HG03064 (cell line): ENCODE data around the gene PLCE1.
"Not testable (repeated sequence)": the region's sequence is repeated elsewhere in the genome, so short reads cannot be mapped to it uniquely, and the experiment has no call there.

Source experiments
- ATAC-seq: cut with Tn5 transposase; IDR thresholded peaks from one replicate; pipeline ENCODE4 v1.9.1; 2021; ENCODE audit warnings: low read depth; ENCODE audit not compliant: unreplicated experiment

The PLCE1 gene

DNA sequence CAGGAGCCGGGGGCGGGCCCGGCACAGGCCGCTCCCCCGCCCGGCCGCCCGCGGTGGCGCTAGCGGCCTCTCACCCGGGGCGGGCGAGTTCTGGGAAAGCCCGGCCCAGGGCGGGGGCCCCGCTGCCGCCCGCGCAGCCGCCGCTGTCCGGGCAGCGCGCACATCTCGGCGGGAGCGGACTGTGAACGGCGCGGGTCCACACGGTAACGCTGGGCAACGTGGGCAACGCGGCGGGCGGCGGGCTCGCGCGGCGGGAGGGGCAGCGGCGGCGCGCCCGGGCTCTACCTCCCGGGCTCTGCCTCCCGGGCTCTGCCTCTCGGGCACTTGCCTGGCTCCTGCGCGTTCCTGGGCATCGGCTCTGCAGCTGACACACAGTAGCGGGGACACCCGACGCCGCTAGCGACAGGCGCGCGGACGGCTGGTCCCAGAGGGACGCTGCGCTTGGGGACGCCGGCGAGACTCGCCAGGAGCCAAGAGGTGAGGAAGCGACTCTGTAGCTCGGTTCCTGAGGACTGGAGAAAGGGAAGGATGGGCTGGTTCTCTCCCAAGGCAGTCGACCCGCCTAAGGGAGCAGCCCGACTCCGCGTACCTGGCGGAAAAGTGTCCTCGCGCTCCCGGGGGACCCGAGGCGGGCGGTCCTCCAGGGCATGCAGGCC lies at the start of gene PLCE1:
PLCE1 (plus strand) TSS at position 150 of the 656 bp plus-strand sequence. CDS start 37,116 bp downstream, outside the sequence.
- ATAC-seq: no peak

DNA sequence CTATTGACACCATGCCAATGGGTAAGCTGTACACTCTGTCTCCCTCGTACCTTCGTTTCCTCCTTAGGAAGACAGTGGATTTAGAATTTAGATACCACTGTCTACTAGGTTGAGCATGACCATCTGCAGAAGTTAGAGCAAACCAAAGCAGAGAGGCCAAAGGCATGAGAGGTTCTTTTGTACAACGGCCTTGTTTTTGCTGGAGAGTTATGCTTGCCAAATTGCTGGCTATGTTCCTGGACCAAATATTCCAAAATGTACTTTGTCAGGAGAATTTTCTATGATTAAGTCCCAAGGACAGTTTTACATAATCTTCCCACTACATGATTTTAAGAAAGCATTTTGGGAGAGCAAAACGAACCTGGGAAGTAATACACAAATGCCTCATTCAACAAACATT lies 47.9 kb upstream of the PLCE1 start:
- ATAC-seq: no peak

DNA sequence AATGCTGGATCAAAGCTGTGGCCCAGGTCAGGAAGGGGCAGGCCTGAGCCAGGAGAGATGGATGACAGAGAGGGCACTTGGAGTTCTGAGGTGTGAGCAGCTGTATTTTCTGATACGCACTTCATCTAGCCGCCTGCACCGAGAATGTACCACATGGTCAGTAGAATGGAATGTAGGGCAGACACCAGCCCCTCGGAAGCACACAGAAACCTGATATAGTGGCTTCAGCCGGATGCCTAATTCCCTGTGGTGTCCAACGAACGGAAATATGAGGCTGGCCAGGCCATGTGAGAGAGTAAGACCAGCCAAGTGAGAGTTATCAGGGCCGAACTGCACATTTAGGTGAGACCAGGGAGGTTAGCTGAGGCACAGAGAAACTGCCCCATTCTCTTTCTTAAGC lies 46.7 kb upstream of the PLCE1 start:
- no peak for ATAC-seq

DNA sequence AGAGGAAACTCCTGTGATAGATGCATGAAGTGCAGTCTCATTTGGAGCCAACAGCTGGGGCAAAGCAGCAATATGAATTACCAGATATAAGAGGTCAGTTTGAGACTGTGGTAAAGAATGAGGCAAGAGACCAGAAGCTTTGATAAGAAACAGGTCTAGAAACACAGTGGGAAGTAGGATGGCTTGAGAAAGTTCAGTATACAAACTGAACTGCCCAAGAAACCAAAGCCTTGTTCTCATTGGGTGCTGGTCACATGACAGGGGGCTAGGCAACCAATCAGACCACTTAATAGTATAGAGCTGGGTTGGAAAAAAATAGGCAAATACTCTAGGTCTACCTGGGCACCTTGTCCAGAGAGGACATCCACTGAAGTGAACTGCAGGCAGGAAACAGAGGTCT lies 46.2 kb upstream of the PLCE1 start:
- no peak for ATAC-seq

- ATAC-seq: no peak
Measured at GRCh38 chr10:93951905-93952304, 41.8 kb upstream of the PLCE1 start.

DNA sequence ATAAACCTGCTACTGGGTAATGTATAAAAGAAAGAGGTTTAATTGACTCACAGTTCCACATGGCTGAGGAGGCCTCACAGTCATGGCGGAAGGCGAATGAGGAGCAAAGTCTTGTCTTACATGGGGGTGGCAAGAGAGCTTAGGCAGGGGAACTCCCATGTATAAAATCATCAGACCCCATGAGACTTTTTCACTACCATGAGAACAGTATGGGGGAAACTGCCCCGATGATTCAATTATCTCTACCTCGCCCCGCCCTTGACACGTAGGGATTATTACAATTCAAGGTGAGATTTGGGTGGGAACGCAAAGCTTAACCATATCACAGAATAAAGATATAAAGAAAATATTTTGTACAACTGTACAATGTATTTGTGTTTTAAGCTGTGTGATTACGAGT lies 39.4 kb upstream of the PLCE1 start:
- ATAC-seq: no peak

DNA sequence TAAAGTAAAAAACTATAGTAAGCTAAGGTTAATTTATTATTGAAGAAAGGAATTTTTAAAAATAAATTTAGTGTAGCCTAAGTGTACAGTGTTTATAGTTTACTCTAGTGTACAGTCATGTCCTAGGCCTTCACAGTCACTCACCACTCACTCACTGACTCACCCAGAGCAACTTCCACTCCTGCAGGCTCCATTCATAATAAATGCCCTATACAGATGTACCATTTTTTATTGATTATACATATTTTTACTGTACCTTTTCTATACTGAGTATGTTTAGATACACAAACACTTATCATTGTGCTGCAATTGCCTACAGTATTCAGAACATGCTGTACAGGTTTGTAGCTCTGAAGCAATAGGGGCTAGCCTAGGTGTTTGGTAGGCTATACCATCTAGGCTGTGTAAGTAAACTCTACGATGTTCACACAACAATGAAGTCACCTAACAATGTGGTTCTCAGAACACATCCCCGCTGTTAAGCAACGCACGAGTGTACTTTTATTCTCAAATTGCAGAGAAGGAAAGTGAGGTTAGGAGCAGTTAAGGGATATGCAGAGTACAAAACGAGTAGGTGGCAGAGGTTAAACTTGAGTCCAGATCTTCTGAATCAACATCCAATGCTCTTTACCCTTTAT lies 38.9 kb upstream of the PLCE1 start:
- ATAC-seq: no peak

GRCh38 chr10:93958834-93959233 lies 34.9 kb upstream of the PLCE1 start:
- no peak for ATAC-seq

- ATAC-seq: not testable (repeated sequence)
Measured at GRCh38 chr10:93960988-93961387, 32.7 kb upstream of the PLCE1 start.

DNA sequence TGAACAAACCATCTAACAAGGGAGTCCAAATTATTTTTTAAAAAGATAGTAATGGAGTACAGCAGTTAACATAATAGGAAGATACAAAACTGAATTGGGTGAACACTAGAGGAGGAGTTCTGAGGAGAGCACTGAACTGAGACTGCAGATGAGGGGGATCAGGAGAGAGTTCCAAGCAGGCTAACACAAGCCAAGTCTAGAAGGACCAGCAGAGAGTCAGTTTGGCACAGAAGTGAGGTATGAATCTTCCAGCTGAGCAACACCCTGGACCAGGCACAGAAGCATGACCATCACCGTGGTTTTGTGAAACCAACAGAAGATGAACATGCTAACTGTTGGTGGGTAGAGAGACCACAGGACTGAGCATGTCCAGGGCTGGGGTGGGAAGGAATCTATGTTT lies 30.8 kb upstream of the PLCE1 start:
- no peak for ATAC-seq

DNA sequence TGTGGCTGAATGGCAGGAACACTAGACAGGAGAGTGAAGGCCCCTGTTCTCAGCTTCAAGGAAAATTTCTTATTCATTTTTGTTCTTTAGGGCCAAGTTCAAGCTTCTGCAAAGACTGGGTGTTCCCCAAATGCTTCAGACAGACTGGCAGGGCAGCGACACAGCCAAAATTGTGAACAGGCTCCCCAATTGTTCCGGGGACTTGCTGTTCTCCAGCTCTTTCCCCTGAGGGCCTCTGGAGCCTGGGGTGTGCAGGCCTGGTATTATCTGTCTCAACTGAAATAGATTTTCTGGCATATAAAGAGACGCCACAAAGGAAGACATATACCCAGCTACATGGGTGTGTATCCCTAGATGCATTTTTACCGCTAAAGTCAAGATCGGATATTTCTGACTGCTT lies 30.3 kb upstream of the PLCE1 start:
- no peak for ATAC-seq

GRCh38 chr10:93965911-93966310 lies 27.8 kb upstream of the PLCE1 start:
- no peak for ATAC-seq

- no peak for ATAC-seq
Measured at GRCh38 chr10:93967756-93968155, 26.0 kb upstream of the PLCE1 start.

- no peak for ATAC-seq
Measured at GRCh38 chr10:93968540-93968945, 25.2 kb upstream of the PLCE1 start.

- not testable (repeated sequence) for ATAC-seq
Measured at GRCh38 chr10:93970433-93971010, 23.2 kb upstream of the PLCE1 start.

DNA sequence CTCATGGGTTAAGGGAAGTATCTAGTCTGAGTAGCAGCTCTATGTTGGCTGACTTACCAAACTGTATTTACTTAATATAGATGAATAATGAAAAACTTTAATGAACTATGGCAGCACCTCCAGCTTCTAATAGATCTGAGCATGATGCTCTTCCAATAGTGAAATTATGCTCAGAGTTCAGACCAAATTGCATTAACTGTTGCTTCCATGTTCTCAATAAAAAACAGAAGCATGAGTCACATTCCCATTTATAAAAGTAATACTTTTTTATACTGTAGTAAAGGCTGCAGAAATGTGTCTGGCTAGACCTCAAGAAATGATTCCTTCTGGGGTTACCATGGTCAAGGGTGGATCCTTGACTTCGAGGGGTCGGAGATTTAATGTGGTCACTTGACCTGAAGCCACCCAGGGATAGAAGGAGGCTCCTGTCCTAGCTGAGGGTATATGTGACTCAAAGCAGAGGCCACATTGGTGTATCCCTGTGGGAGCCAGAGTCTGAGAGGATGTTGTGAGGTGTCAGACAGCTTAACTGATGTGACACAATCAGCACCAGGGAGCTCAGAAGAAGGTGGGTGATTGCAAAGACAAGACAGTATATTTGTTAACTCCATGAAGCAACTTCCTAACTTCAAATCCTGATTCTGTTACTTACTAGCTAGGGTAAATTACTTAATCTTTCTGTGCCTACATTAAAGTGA lies 19.8 kb upstream of the PLCE1 start:
- no peak for ATAC-seq

GRCh38 chr10:93977442-93977841 lies 16.3 kb upstream of the PLCE1 start:
- ATAC-seq: no peak

DNA sequence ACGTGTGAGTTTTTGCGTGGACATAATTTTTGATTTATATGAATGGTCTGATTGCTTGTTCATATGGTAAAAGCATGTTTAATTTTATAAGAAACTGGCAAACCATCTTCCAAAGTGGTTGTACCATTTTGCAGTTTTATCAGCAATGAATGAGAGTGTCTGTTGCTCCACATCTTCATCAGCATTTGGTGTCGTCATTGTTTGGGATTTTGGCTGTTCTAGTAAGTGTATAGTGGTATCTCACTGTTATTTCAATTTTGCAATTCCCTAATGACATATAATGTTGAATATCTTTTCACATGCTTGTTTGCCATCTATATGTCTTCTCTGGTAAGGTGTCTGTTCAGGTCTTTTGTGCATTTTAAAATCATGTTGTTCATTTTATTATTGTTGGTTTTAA lies 13.2 kb upstream of the PLCE1 start:
- ATAC-seq: no peak

GRCh38 chr10:93991114-93991513 lies 2.6 kb upstream of the PLCE1 start:
- no peak for ATAC-seq

DNA sequence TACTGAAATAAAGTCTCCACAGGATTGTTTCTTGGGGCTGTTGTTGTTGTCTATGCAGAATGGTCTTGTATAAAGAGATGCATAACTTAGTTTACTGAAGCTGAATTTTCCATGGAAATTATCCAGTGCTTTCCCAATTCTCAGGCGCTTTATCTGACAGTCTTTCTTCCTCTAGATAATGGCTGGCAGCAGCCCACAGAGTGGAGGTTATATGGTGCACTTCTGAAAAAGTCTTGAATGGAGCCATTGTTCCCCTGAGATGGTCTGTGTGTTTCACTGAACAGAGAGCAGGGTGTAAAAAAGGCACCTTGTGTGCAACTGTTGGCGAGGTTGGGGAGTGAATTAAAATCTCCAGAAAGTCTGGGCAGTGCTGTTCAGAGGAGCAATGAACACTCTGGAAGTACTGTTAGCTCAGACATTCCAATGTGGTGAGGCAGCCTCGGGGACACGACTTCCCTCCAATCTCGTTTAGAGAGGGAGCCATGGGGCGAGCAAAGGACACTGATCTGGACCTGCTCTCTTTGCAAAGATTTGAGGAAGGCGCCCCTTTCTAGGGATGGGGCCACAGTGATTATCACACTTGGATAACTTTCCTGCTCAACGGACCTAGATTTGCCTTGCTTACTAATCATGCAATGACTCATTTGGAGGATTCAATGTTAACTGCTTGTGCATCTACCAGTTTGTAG lies 2.0 kb upstream of the PLCE1 start:
- ATAC-seq: no peak
